GM19238 (cell line): Measurements from ENCODE around the gene AMHR2.

Experiments used
- DNase-seq: peaks from one replicate; pipeline ENCODE4 v3.0.0; 2011; ENCODE audit warnings: low spot score; ENCODE audit not compliant: insufficient read length

Gene AMHR2

GRCh38 chr12:53479331-53479730 is 55.7 kb downstream of the AMHR2 start:
- no peak for DNase-seq

GRCh38 chr12:53480491-53481442 is 57.1 kb downstream of the AMHR2 start:
- no peak for DNase-seq
